ENCODE results near the gene CENPVL3. TPM values are rescaled to one million over a fixed set of nuclear protein-coding genes. Genes with fewer than 3 reads are reported as not detected.
A peak's percentile ranks its signal among the peaks of the same experiment; 100 is the strongest.
"Not testable (repeated sequence)": the region's sequence is repeated elsewhere in the genome, so short reads cannot be mapped to it uniquely, and the experiment has no call there.

Gene CENPVL3
- not detected for total RNA-seq
- not detected for polyA plus RNA-seq (2013, experiment 1 of 2)
- polyA plus RNA-seq (2013, experiment 2 of 2): not detected
- total RNA-seq: 0 to 0.86 (median 0) reads per million in 172 experiments

DNA sequence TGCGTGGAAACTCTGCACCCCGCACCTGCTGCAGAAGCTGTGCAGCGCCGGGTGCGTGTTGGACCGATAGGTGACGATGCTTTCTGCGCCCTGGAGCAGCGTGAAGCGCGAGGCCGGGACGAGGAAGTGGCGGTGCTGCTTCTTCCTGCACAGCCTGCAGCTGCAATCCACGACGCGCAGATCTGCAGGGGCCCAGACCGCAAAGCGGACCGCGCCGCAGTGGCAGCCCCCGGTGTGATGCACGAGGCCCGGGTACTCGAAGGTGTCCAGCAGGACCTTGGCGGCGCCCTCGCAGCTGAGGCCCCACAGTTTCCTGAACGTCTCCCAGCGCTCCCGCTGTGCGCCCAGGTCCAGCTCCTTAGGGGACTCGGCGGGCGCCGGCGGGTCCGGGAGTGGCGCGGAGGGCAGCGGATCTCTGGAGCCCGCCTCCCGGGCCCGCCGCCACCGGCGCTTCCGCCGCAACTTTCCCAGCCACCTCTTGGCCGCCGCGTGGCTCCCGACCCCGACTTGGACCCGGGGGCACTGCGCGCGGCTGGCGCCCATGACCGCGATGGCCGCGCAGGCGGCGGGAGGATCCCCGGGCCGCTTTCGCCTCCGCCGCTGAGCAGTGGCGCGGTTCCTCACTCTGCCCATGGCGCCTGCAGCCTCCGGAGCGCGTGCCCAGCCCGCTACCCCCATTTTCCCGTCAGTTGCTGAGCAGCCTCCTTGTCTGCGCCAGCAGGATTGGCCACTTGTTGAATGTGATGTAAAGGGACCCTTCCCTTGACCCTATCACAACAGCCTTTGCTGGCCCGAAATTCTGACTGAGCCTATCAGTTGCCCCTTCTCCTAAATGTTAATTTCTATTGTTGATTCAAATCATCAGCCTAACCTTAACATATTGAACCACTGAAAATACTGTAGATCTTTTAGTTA is at the start of gene CENPVL3:
CENPVL3 (minus strand) TSS at position 672 of the 915 bp plus-strand sequence; CDS start at position 633, 39 bp downstream.
- POLR2A ChIA-PET, CTCF ChIA-PET: not testable (repeated sequence)

DNA sequence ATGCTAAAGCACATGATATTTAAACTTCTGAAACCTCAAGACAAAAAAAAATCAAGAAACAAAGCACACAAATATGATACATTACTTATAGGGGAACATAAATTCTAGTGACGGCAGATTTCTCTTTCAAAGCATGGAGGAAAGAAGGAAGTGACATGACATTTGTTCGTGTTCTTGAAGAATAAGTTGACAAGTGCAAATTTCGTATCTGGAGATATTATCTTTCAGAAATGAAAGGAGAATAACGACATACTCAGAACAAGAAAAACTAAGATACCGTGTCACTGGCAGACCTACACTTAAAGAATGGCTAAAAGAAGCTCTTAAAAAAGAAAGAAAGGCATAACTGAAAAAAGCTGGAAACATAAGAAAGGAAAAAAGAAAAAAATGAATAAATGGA is 47.3 kb upstream of the CENPVL3 start:
- Histone ChIP-seq H3K4me1 (ENCODE audit: insufficient read depth, low read length) (no peaks in the 10 kb centered on the region), H3K9me3 (ENCODE audit: control insufficient read depth in 1 of 2, insufficient read depth in 1 of 2, low read length in 2 of 2) (no peaks in the 10 kb centered on the region), H3K27ac (ENCODE audit: low read depth in 1 of 2, low read length in 2 of 2) (no peak overlapping the region), H3K36me3 (ENCODE audit: insufficient read depth, low read length) (no peaks in the 10 kb centered on the region), H3K27me3 (ENCODE audit: control insufficient read depth in 1 of 2, insufficient read depth in 2 of 2, low read length in 2 of 2) (no peaks in the 10 kb centered on the region), H3K4me3 (ENCODE audit: low read length) (no peak overlapping the region)
- Mint-ChIP-seq H3K9me3 (no peaks in the 10 kb centered on the region), H3K4me1 (ENCODE audit: low read depth) (peaks cover 5% of the 10 kb centered on the region), H3K36me3 (ENCODE audit: low read depth) (no peaks in the 10 kb centered on the region), H3K4me3 (no peak overlapping the region), H3K27me3 (peaks cover 5% of the 10 kb centered on the region), H3K27ac (no peak overlapping the region)
- ATAC-seq (ENCODE audit: poor library complexity): no peak
- TF ChIP-seq CTCF (IDR thresholded peaks at IDR 0.05): no peak
- intact Hi-C loops (cut with DNase I, micrococcal nuclease): no loop called here
- DNase-seq: no peak
- ChIA-PET CTCF (interaction anchor here (0.6 kb wide), 1 partner anchor 595 kb away, joined by 7 read pairs; no protein-coding TSS in a partner anchor), POLR2A (no interaction called here)

More for the DNA sequence above, at the start of gene CENPVL3:
- not testable (repeated sequence) for H3K27ac Mint-ChIP-seq; H3K9me3 ChIP-seq (ENCODE audit: control insufficient read depth in 1 of 2, insufficient read depth in 1 of 2, low read length in 2 of 2); H3K36me3 ChIP-seq (ENCODE audit: insufficient read depth, low read length); H3K9me3 Mint-ChIP-seq; H3K4me1 Mint-ChIP-seq (ENCODE audit: low read depth); H3K36me3 Mint-ChIP-seq (ENCODE audit: low read depth); H3K4me1 ChIP-seq (ENCODE audit: insufficient read depth, low read length); H3K27ac ChIP-seq (ENCODE audit: low read depth in 1 of 2, low read length in 2 of 2); H3K4me3 ChIP-seq (ENCODE audit: low read length); ATAC-seq (ENCODE audit: poor library complexity); DNase-seq
- H3K27me3 ChIP-seq (ENCODE audit: control insufficient read depth in 1 of 2, insufficient read depth in 2 of 2, low read length in 2 of 2): peaks cover 0 to 20% of the 10 kb centered on the region in 2 experiments
- peaks cover 71% of the 10 kb centered on the region for H3K27me3 Mint-ChIP-seq
- H3K4me3 Mint-ChIP-seq: peak within 1 kb of the TSS; percentile 48
- intact Hi-C loops (cut with DNase I, micrococcal nuclease): loop anchor here in 1 of 2 experiments (5.0 kb wide), 1 partner anchor 644 kb away; no protein-coding TSS in a partner anchor

DNA sequence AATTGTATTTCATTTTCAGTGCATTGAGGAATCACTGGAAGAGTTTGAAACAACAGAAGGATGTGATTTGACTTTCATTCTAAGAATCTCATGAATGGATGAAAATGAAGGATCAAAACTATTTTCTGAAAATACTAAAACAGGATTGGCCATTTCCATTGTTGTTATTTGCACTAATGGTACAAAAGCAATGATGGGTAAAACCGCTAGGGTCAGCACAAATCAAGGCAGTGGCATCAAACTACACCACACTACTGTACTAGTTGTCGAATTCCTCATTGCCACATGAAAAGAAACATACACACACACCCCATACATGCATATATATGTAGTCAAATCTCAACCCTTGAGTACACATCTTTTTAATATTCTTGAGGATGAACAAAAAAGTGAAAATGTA is 24.7 kb upstream of the CENPVL3 start:
- Histone ChIP-seq H3K36me3 (ENCODE audit: insufficient read depth, low read length) (no peaks in the 10 kb centered on the region), H3K9me3 (ENCODE audit: control insufficient read depth in 1 of 2, insufficient read depth in 1 of 2, low read length in 2 of 2) (no peaks in the 10 kb centered on the region), H3K27me3 (ENCODE audit: control insufficient read depth in 1 of 2, insufficient read depth in 2 of 2, low read length in 2 of 2) (peaks cover 3 to 8% of the 10 kb centered on the region in 2 experiments), H3K4me3 (ENCODE audit: low read length) (no peak overlapping the region), H3K27ac (ENCODE audit: low read depth in 1 of 2, low read length in 2 of 2) (no peak overlapping the region), H3K4me1 (ENCODE audit: insufficient read depth, low read length) (no peaks in the 10 kb centered on the region)
- no peak overlapping the region for H3K27ac Mint-ChIP-seq
- ATAC-seq (ENCODE audit: poor library complexity) (no peak), DNase-seq (no peak)
- peaks cover 38% of the 10 kb centered on the region for H3K27me3 Mint-ChIP-seq
- ChIA-PET POLR2A (interaction anchor here (0.5 kb wide), 1 partner anchor 618 kb away, joined by 3 read pairs; no protein-coding TSS in a partner anchor), CTCF (no interaction called here)
- no peaks in the 10 kb centered on the region for H3K4me1 Mint-ChIP-seq (ENCODE audit: low read depth)
- intact Hi-C loops (cut with DNase I, micrococcal nuclease): loop anchor here in 1 of 2 experiments (5.0 kb wide), 1 partner anchor 159 kb away; no protein-coding TSS in a partner anchor
- TF ChIP-seq CTCF (IDR thresholded peaks at IDR 0.05): no peak
- no peaks in the 10 kb centered on the region for H3K9me3 Mint-ChIP-seq
- no peaks in the 10 kb centered on the region for H3K36me3 Mint-ChIP-seq (ENCODE audit: low read depth)
- H3K4me3 Mint-ChIP-seq: no peak overlapping the region

Measured in CD4-positive, alpha-beta T cell (primary cell).